ENCODE measurements around the gene MAPK8IP3.

MAPK8IP3 gene, protein sequence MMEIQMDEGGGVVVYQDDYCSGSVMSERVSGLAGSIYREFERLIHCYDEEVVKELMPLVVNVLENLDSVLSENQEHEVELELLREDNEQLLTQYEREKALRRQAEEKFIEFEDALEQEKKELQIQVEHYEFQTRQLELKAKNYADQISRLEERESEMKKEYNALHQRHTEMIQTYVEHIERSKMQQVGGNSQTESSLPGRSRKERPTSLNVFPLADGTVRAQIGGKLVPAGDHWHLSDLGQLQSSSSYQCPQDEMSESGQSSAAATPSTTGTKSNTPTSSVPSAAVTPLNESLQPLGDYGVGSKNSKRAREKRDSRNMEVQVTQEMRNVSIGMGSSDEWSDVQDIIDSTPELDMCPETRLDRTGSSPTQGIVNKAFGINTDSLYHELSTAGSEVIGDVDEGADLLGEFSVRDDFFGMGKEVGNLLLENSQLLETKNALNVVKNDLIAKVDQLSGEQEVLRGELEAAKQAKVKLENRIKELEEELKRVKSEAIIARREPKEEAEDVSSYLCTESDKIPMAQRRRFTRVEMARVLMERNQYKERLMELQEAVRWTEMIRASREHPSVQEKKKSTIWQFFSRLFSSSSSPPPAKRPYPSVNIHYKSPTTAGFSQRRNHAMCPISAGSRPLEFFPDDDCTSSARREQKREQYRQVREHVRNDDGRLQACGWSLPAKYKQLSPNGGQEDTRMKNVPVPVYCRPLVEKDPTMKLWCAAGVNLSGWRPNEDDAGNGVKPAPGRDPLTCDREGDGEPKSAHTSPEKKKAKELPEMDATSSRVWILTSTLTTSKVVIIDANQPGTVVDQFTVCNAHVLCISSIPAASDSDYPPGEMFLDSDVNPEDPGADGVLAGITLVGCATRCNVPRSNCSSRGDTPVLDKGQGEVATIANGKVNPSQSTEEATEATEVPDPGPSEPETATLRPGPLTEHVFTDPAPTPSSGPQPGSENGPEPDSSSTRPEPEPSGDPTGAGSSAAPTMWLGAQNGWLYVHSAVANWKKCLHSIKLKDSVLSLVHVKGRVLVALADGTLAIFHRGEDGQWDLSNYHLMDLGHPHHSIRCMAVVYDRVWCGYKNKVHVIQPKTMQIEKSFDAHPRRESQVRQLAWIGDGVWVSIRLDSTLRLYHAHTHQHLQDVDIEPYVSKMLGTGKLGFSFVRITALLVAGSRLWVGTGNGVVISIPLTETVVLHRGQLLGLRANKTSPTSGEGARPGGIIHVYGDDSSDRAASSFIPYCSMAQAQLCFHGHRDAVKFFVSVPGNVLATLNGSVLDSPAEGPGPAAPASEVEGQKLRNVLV (N-terminal part only)

DNA sequence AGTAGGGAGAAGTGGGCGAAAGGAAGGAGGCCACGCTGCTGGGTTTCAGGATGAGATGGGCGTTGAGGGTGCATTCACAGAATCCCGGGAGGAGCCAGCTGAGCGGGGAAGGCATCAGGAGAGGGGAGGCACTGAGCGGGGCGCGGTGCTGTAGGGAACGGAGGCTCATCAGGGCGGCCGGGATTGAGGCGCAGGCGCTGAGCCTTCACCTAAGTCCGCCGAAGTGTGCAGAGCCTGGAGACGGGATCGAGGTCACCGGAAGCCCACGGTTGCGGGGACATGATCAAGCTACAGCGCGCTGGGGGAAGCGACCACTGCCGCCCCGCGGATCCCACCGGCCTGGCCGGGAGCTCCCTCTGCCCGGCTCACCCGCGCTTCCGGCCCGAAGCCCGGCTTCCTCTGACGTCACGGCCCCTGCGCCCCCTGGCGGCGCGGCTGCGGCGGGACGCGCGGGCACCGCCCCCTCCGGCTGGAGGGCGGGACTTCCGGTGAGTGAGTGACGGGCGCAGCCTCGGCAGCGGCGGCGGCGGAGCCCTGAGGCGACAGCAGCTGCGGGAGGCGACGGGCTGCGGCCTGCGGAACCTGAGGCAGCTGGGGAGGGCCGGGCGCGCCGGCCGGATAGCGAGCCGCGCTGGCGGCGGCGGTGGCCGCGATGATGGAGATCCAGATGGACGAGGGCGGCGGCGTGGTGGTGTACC is at the start of gene MAPK8IP3:
MAPK8IP3 (plus strand) TSS at position 508 of the 698 bp plus-strand sequence; CDS start at position 653, 145 bp downstream.
- peak within 1 kb of the TSS; percentile 81 for H3K27ac ChIP-seq
- TF ChIP-seq, protein P1, sequence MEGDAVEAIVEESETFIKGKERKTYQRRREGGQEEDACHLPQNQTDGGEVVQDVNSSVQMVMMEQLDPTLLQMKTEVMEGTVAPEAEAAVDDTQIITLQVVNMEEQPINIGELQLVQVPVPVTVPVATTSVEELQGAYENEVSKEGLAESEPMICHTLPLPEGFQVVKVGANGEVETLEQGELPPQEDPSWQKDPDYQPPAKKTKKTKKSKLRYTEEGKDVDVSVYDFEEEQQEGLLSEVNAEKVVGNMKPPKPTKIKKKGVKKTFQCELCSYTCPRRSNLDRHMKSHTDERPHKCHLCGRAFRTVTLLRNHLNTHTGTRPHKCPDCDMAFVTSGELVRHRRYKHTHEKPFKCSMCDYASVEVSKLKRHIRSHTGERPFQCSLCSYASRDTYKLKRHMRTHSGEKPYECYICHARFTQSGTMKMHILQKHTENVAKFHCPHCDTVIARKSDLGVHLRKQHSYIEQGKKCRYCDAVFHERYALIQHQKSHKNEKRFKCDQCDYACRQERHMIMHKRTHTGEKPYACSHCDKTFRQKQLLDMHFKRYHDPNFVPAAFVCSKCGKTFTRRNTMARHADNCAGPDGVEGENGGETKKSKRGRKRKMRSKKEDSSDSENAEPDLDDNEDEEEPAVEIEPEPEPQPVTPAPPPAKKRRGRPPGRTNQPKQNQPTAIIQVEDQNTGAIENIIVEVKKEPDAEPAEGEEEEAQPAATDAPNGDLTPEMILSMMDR (conservative IDR thresholded peaks at IDR 0.05) = peak; percentile 90

DNA sequence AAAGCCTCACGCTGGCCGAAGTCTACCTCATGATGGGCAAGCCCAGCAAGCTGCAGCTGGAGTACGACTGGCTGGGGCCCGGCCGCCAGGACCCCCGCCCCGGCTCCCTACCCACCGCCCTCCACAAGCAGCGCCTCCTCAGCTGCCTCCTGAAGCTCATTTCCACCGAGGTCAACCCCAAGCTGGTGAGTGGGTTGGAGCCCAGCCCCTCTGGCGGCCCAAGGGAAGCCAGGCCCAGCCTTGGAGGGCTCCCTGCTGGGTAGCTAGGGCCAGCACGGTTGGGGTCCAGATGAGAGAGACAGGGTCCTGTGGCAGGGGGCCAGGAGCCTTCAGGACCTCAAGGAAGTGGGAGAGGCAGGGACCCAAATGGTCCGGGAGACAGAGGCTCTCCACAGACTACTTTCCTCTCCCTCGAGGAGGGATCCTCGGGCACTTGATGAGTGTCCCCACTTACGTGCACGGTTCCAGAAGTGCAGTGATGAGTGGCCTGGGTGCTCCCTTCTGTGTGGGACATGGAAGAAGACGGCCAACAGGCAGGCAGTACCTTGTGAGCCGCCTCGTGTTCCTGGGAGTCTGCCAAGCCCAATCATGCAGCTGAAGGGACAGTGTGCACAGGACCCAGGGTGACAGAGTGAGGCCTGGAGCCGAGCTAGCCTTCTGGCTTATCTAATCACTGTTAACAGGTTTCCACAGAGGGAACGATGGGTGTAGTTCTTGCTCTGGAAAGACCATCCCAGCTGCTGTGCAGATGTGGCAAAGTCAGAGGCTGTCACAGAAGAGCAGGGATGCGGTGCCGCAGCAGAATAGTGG is 49.0 kb upstream of the MAPK8IP3 start:
- TF ChIP-seq, protein P1 (conservative IDR thresholded peaks at IDR 0.05) = no peak

DNA sequence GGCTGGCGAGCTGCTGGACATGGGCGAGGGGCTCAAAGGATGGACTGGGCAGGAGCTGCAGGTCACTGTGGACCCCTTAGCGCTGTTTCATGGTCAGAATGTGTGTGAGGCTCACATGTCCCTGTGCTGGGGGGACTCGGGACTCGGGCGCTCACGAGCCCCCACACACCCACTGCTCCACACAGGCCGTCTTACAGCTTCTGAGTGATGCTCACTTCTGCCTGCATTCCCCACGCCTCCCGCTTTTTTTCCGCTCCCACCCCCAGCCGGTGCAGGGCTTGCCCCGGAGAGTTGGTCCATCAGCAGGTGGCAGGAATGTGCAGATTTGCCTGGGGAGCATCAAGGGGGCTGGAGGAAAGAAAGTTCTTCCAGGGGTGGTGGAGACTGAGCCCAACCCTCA is 48.2 kb upstream of the MAPK8IP3 start:
- no peak overlapping the region for H3K27ac ChIP-seq
- TF ChIP-seq, protein P1 (conservative IDR thresholded peaks at IDR 0.05) = no peak

More for the DNA sequence above, 49.0 kb upstream of the MAPK8IP3 start:
- no peak overlapping the region for H3K27ac ChIP-seq

DNA sequence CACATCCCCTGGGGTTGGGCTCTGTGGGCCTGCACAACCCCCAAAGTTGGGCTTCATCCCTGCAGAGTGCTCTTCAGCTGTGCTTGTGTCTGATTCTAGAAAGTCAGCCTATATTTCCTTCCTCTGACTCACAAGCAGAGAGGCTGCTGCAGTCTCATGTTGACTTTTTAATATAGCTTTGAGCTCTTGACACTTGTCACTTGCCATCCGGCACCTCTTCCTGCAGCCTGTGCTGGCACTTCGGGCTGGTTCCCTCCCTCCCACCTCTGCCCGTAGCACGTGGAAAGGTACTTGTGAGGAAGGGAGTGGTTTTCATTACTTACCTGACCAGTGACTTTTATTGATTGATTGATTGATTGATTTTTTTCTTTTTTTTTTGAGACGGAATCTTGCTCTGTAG is 47.0 kb upstream of the MAPK8IP3 start:
- H3K27ac ChIP-seq = no peak overlapping the region
- TF ChIP-seq, protein P1 (conservative IDR thresholded peaks at IDR 0.05) = no peak

DNA sequence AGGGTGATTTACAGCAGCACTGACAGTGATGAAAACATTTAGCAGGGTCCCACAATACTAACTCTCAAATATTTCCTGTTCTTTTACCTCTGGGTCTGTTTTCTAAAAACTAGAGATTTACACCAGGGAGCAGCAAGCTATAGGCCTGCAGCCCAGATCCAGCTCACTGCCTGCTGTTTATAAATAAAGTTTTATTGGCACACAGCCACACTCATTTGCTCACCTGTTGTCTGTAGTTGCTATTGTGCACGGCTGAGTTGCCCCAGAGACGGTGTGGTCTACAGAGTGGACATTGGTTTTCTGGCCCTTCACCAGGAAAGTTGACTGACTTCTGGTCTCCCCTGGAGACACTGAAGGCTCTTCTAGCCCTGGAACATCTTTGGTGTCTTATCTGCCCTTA is 44.2 kb upstream of the MAPK8IP3 start:
- TF ChIP-seq, protein P1 (conservative IDR thresholded peaks at IDR 0.05) = no peak

DNA sequence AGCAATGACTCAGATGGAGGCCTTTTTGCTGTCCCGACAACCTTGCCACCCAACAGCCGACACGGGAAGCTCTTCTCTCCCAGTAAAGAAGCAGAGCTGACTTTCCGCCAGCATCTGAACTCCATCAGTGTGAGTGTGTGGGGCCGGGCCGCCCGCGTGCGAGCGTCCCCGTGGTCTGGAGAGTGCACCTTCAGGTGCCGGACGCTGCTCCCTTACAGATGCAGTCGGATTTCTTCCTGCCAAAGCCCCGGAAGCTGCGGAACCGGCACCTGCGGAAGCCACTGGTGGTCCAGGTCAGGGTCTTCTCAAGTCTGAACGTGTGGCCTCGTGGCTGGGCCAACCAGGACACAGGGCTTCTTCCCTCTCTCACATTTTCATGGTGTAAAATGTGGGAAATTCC is 43.5 kb upstream of the MAPK8IP3 start:
- TF ChIP-seq, protein P1 (conservative IDR thresholded peaks at IDR 0.05) = no peak
- H3K27ac ChIP-seq = no peak overlapping the region

More for the DNA sequence above, 44.2 kb upstream of the MAPK8IP3 start:
- H3K27ac ChIP-seq = no peak overlapping the region
